H1 (cell line): Measurements from ENCODE around the gene C9orf152. TPM values are rescaled to one million over a fixed set of nuclear protein-coding genes. Genes with fewer than 3 reads are reported as not detected.

ENCODE experiments used
- polyA plus RNA-seq, 7 experiments: library from polyadenylated mRNA; depleted of rRNA in 3 of 7; stranded (reverse) in 5 of 7; unstranded in 2 of 7; fragments of >200 nt in 5 of 7; fragments of 200-250 nt in 2 of 7; gene quantifications; 1 replicate in 5 of 7; 2 replicates in 1 of 7; 4 replicates in 1 of 7; pipeline versions ENCODE4 v1.2.1 to v1.2.3, GENCODE V29; 2011 to 2013; ENCODE audit warnings: missing spikeins in 2 of 7, mixed read lengths in 2 of 7
- total RNA-seq: library from RNA; stranded (reverse); fragmentation: NEBNext Ultra II Directional; extraction: Animal tissue kit (Norgen Biotek cat#: 25700); gene quantifications from 2 replicates; pipeline ENCODE4 v1.2.1, GENCODE V29; 2021
- TF ChIP-seq, protein P1 (sequence below), 3 experiments: IDR thresholded peaks; 1 replicate in 2 of 3; 2 replicates in 1 of 3; pipeline versions ENCODE4 v1.5.1 to v1.6.1; 2011; ENCODE audit warnings: low read length in 3 of 3, mild to moderate bottlenecking in 3 of 3, inconsistent platforms in 2 of 3, low read depth in 1 of 3, moderate library complexity in 1 of 3; ENCODE audit not compliant: insufficient read depth in 1 of 3; ENCODE audit errors: control extremely low read depth in 1 of 3

The C9orf152 gene
- total and polyA plus RNA-seq, 2 of the 8 experiments (the other 6 are each of a cell fraction or from before 2014, with no cell fraction given), result not detected

- TF ChIP-seq, protein P1, sequence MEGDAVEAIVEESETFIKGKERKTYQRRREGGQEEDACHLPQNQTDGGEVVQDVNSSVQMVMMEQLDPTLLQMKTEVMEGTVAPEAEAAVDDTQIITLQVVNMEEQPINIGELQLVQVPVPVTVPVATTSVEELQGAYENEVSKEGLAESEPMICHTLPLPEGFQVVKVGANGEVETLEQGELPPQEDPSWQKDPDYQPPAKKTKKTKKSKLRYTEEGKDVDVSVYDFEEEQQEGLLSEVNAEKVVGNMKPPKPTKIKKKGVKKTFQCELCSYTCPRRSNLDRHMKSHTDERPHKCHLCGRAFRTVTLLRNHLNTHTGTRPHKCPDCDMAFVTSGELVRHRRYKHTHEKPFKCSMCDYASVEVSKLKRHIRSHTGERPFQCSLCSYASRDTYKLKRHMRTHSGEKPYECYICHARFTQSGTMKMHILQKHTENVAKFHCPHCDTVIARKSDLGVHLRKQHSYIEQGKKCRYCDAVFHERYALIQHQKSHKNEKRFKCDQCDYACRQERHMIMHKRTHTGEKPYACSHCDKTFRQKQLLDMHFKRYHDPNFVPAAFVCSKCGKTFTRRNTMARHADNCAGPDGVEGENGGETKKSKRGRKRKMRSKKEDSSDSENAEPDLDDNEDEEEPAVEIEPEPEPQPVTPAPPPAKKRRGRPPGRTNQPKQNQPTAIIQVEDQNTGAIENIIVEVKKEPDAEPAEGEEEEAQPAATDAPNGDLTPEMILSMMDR (IDR thresholded peaks at IDR 0.05; ENCODE audit: control extremely low read depth in 1 of 3, insufficient read depth in 1 of 3, low read depth in 1 of 3, low read length in 3 of 3), result no peak
Measured at GRCh38 chr9:110157823-110158664, 49.9 kb downstream of the C9orf152 start (continued).
